ENCODE data around the gene LRPPRC. TPM values are rescaled to one million over a fixed set of nuclear protein-coding genes. Genes with fewer than 3 reads are reported as not detected.

Gene LRPPRC
- total RNA-seq, 1 donor from 2014 or later = 70.3 TPM

GRCh38 chr2:43885132-43885632 is 110.6 kb downstream of the LRPPRC start:
- DNase-seq (ENCODE audit: low read depth) (no peak), FAIRE-seq (no peak)
- Histone ChIP-seq H3K36me3 (ENCODE audit: control insufficient read depth, insufficient read depth, low read length) (peaks cover 7% of the 10 kb centered on the region), H3K27me3 (ENCODE audit: control insufficient read depth, insufficient read depth, low read length) (no peaks in the 10 kb centered on the region), H3K4me3 (ENCODE audit: low read depth, low read length) (no peak overlapping the region)
- TF ChIP-seq CTCF (IDR thresholded peaks at IDR 0.05; ENCODE audit: insufficient read depth, low read length, severe bottlenecking) = no peak

- H3K4me3 ChIP-seq (ENCODE audit: low read depth, low read length) = no peak overlapping the region
- H3K27me3 ChIP-seq (ENCODE audit: control insufficient read depth, insufficient read depth, low read length) = no peaks in the 10 kb centered on the region
- peaks cover 7% of the 10 kb centered on the region for H3K36me3 ChIP-seq (ENCODE audit: control insufficient read depth, insufficient read depth, low read length)
- no peak for FAIRE-seq
- DNase-seq (ENCODE audit: low read depth) = no peak
- no peak for TF ChIP-seq CTCF (IDR thresholded peaks at IDR 0.05; ENCODE audit: insufficient read depth, low read length, severe bottlenecking)
These were observed 111.1 kb downstream of the LRPPRC start for GRCh38 chr2:43884689-43885088.

GRCh38 chr2:43882312-43882711 is 113.5 kb downstream of the LRPPRC start:
- H3K4me3 ChIP-seq (ENCODE audit: low read depth, low read length) = no peak overlapping the region
- TF ChIP-seq CTCF (IDR thresholded peaks at IDR 0.05; ENCODE audit: insufficient read depth, low read length, severe bottlenecking) = no peak
- DNase-seq (ENCODE audit: low read depth) (no peak), FAIRE-seq (no peak)
- peaks cover 5% of the 10 kb centered on the region for H3K36me3 ChIP-seq (ENCODE audit: control insufficient read depth, insufficient read depth, low read length)
- H3K27me3 ChIP-seq (ENCODE audit: control insufficient read depth, insufficient read depth, low read length) = no peaks in the 10 kb centered on the region

GRCh38 chr2:43880952-43881351 is 114.8 kb downstream of the LRPPRC start:
- DNase-seq (ENCODE audit: low read depth) (no peak), FAIRE-seq (no peak)
- Histone ChIP-seq H3K4me3 (ENCODE audit: low read depth, low read length) (no peak overlapping the region), H3K27me3 (ENCODE audit: control insufficient read depth, insufficient read depth, low read length) (no peaks in the 10 kb centered on the region), H3K36me3 (ENCODE audit: control insufficient read depth, insufficient read depth, low read length) (no peaks in the 10 kb centered on the region)
- no peak for TF ChIP-seq CTCF (IDR thresholded peaks at IDR 0.05; ENCODE audit: insufficient read depth, low read length, severe bottlenecking)

GRCh38 chr2:43880471-43880870 is 115.3 kb downstream of the LRPPRC start:
- Histone ChIP-seq H3K27me3 (ENCODE audit: control insufficient read depth, insufficient read depth, low read length) (no peaks in the 10 kb centered on the region), H3K36me3 (ENCODE audit: control insufficient read depth, insufficient read depth, low read length) (no peaks in the 10 kb centered on the region), H3K4me3 (ENCODE audit: low read depth, low read length) (no peak overlapping the region)
- no peak for TF ChIP-seq CTCF (IDR thresholded peaks at IDR 0.05; ENCODE audit: insufficient read depth, low read length, severe bottlenecking)
- FAIRE-seq = no peak
- no peak for DNase-seq (ENCODE audit: low read depth)

- DNase-seq (ENCODE audit: low read depth) (no peak), FAIRE-seq (no peak)
- Histone ChIP-seq H3K36me3 (ENCODE audit: control insufficient read depth, insufficient read depth, low read length) (no peaks in the 10 kb centered on the region), H3K27me3 (ENCODE audit: control insufficient read depth, insufficient read depth, low read length) (no peaks in the 10 kb centered on the region), H3K4me3 (ENCODE audit: low read depth, low read length) (no peak overlapping the region)
- TF ChIP-seq CTCF (IDR thresholded peaks at IDR 0.05; ENCODE audit: insufficient read depth, low read length, severe bottlenecking) = no peak
These were observed 116.5 kb downstream of the LRPPRC start for GRCh38 chr2:43879261-43879660.

All from bronchial epithelial cell (primary cell).